H1 (cell line): ENCODE data around the gene PTX4. TPM values are rescaled to one million over a fixed set of nuclear protein-coding genes. Genes with fewer than 3 reads are reported as not detected.

ENCODE experiments used
- CHD1 ChIP-seq: IDR thresholded peaks from 2 replicates; pipeline ENCODE4 v1.6.1; 2012; ENCODE audit warnings: low read depth, low read length, improper control_type of control experiment
- KDM4A ChIP-seq: IDR thresholded peaks from one replicate; pipeline ENCODE4 v1.7.1; 2012; ENCODE audit warnings: low read depth, mild to moderate bottlenecking, moderate library complexity, low read length, inconsistent platforms; ENCODE audit not compliant: severe bottlenecking
- KDM5A ChIP-seq: fragments of 200-600 bp; IDR thresholded peaks from 2 replicates; pipeline ENCODE4 v1.7.1; 2012; ENCODE audit warnings: mild to moderate bottlenecking, low read length, inconsistent platforms, mixed read lengths
- MAX ChIP-seq: IDR thresholded peaks from 2 replicates; pipeline ENCODE4 v1.6.1; 2012; ENCODE audit warnings: inconsistent platforms
- TAF7 ChIP-seq: optimal IDR thresholded peaks from 2 replicates; pipeline ENCODE3; 2011; ENCODE audit warnings: low read depth, mild to moderate bottlenecking, inconsistent platforms, low read length, moderate library complexity, borderline replicate concordance
- polyA plus RNA-seq, 7 experiments: library from polyadenylated mRNA; depleted of rRNA in 3 of 7; stranded (reverse) in 5 of 7; unstranded in 2 of 7; fragments of >200 nt in 5 of 7; fragments of 200-250 nt in 2 of 7; gene quantifications; 1 replicate in 5 of 7; 2 replicates in 1 of 7; 4 replicates in 1 of 7; pipeline versions ENCODE4 v1.2.1 to v1.2.3, GENCODE V29; 2011 to 2013; ENCODE audit warnings: missing spikeins in 2 of 7, mixed read lengths in 2 of 7
- total RNA-seq: library from RNA; stranded (reverse); fragmentation: NEBNext Ultra II Directional; extraction: Animal tissue kit (Norgen Biotek cat#: 25700); gene quantifications from 2 replicates; pipeline ENCODE4 v1.2.1, GENCODE V29; 2021

The PTX4 gene
- total and polyA plus RNA-seq, 2 of the 8 experiments (the other 6 are each of a cell fraction or from before 2014, with no cell fraction given), result not detected

GRCh38 chr16:1447965-1448364 is 40.8 kb downstream of the PTX4 start (continued):
- TF ChIP-seq TAF7 (no peak), KDM4A (no peak), KDM5A (no peak), MAX (no peak), CHD1 (no peak)
